ENCODE measurements around the gene SRI.

DNA sequence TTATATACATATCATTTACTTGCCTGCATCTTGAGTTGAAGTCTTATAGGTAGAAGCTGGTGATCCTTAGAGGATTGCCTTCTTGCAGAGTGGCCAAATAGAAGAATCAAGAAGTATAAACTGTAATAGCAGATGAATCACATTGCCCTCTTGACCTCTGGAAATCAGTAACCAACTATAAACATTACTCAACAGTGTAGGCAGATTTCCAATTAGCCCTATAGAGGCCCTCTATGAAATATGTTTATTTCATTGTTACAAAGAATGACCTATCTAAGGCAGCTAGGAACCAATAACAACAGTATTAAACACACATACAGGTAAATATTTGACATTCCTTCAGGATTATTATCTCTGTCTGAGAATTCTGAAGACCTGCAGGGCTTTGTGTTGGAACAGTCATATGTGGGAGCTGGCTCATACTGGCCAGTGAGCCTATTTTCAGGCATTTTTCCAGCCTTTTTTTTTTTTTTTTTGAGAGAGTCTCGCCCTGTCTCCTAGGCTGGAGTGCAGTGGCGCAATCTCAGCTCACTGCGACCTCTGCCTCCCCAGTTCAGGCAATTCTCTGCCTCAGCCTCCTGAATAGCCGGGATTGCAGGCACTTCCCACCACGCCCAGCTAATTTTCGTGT lies 7.2 kb upstream of the SRI start:
- TF ChIP-seq CTCF (IDR thresholded peaks at IDR 0.05) (no peak), POLR2A (IDR thresholded peaks at IDR 0.05) (no peak)
